Measurements from ENCODE around the gene SMIM14.

The SMIM14 gene

GRCh38 chr4:39636531-39637184 is 2.0 kb downstream of the SMIM14 start:
- H3K27me3 ChIP-seq (ENCODE audit: insufficient read depth, poor library complexity, severe bottlenecking) = no peaks in the 10 kb centered on the region
- H3K4me3 ChIP-seq (ENCODE audit: severe bottlenecking) = peak overlapping the region; percentile 57
- H3K36me3 ChIP-seq (ENCODE audit: low read depth) = no peaks in the 10 kb centered on the region
- no peak for DNase-seq (ENCODE audit: low spot score)
- no peak for ATAC-seq (ENCODE audit: low read depth)
- H3K9me3 ChIP-seq (ENCODE audit: severe bottlenecking) = no peaks in the 10 kb centered on the region
- peak; percentile 30 for TF ChIP-seq CTCF (IDR thresholded peaks at IDR 0.05; ENCODE audit: poor library complexity, severe bottlenecking)
- H3K27ac ChIP-seq (ENCODE audit: poor library complexity, severe bottlenecking) = peak overlapping the region; percentile 82
- H3K4me1 ChIP-seq (ENCODE audit: insufficient read depth, poor library complexity, severe bottlenecking) = peaks cover 20% of the 10 kb centered on the region

GRCh38 chr4:39635023-39635422 is 3.6 kb downstream of the SMIM14 start:
- no peaks in the 10 kb centered on the region for H3K9me3 ChIP-seq (ENCODE audit: severe bottlenecking)
- H3K4me3 ChIP-seq (ENCODE audit: severe bottlenecking) = no peak overlapping the region
- peaks cover 18% of the 10 kb centered on the region for H3K4me1 ChIP-seq (ENCODE audit: insufficient read depth, poor library complexity, severe bottlenecking)
- H3K36me3 ChIP-seq (ENCODE audit: low read depth) = no peaks in the 10 kb centered on the region
- no peak for TF ChIP-seq CTCF (IDR thresholded peaks at IDR 0.05; ENCODE audit: poor library complexity, severe bottlenecking)
- no peak for DNase-seq (ENCODE audit: low spot score)
- no peak overlapping the region for H3K27ac ChIP-seq (ENCODE audit: poor library complexity, severe bottlenecking)
- no peaks in the 10 kb centered on the region for H3K27me3 ChIP-seq (ENCODE audit: insufficient read depth, poor library complexity, severe bottlenecking)
- ATAC-seq (ENCODE audit: low read depth) = no peak

GRCh38 chr4:39631700-39632079 is 7.0 kb downstream of the SMIM14 start:
- H3K36me3 ChIP-seq (ENCODE audit: low read depth) = no peaks in the 10 kb centered on the region
- no peak for ATAC-seq (ENCODE audit: low read depth)
- H3K27me3 ChIP-seq (ENCODE audit: insufficient read depth, poor library complexity, severe bottlenecking) = no peaks in the 10 kb centered on the region
- DNase-seq (ENCODE audit: low spot score) = no peak
- no peak for TF ChIP-seq CTCF (IDR thresholded peaks at IDR 0.05; ENCODE audit: poor library complexity, severe bottlenecking)
- peaks cover 12% of the 10 kb centered on the region for H3K4me1 ChIP-seq (ENCODE audit: insufficient read depth, poor library complexity, severe bottlenecking)
- H3K27ac ChIP-seq (ENCODE audit: poor library complexity, severe bottlenecking) = no peak overlapping the region
- H3K9me3 ChIP-seq (ENCODE audit: severe bottlenecking) = no peaks in the 10 kb centered on the region
- H3K4me3 ChIP-seq (ENCODE audit: severe bottlenecking) = no peak overlapping the region

GRCh38 chr4:39627413-39627812 is 11.3 kb downstream of the SMIM14 start:
- DNase-seq (ENCODE audit: low spot score) (no peak), ATAC-seq (ENCODE audit: low read depth) (no peak)
- no peaks in the 10 kb centered on the region for H3K9me3 ChIP-seq (ENCODE audit: severe bottlenecking)
- no peak for TF ChIP-seq CTCF (IDR thresholded peaks at IDR 0.05; ENCODE audit: poor library complexity, severe bottlenecking)
- H3K4me3 ChIP-seq (ENCODE audit: severe bottlenecking) = no peak overlapping the region
- H3K27ac ChIP-seq (ENCODE audit: poor library complexity, severe bottlenecking) = no peak overlapping the region
- H3K36me3 ChIP-seq (ENCODE audit: low read depth) = 0 out of 2 replicates have a peak, but pooled peaks cover 3% of the 10 kb centered on the region
- H3K4me1 ChIP-seq (ENCODE audit: insufficient read depth, poor library complexity, severe bottlenecking) = peaks cover 5% of the 10 kb centered on the region
- H3K27me3 ChIP-seq (ENCODE audit: insufficient read depth, poor library complexity, severe bottlenecking) = no peaks in the 10 kb centered on the region

GRCh38 chr4:39626913-39627312 is 11.8 kb downstream of the SMIM14 start:
- H3K4me1 ChIP-seq (ENCODE audit: insufficient read depth, poor library complexity, severe bottlenecking) = peaks cover 10% of the 10 kb centered on the region

More at GRCh38 chr4:39626913-39627312, 11.8 kb downstream of the SMIM14 start:
- TF ChIP-seq CTCF (IDR thresholded peaks at IDR 0.05; ENCODE audit: poor library complexity, severe bottlenecking) = no peak
- Histone ChIP-seq H3K27ac (ENCODE audit: poor library complexity, severe bottlenecking) (no peak overlapping the region), H3K36me3 (ENCODE audit: low read depth) (0 out of 2 replicates have a peak, but pooled peaks cover 3% of the 10 kb centered on the region), H3K27me3 (ENCODE audit: insufficient read depth, poor library complexity, severe bottlenecking) (no peaks in the 10 kb centered on the region), H3K4me3 (ENCODE audit: severe bottlenecking) (no peak overlapping the region), H3K9me3 (ENCODE audit: severe bottlenecking) (no peaks in the 10 kb centered on the region)
- ATAC-seq (ENCODE audit: low read depth) (no peak), DNase-seq (ENCODE audit: low spot score) (no peak)

Data from RWPE2 (cell line).